NCI-H446 (cell line): ENCODE results near the gene RRP36.
"Not testable (repeated sequence)": the region's sequence is repeated elsewhere in the genome, so short reads cannot be mapped to it uniquely, and the experiment has no call there.

Experiments used
- DNase-seq, 2 experiments: peaks; one replicate each; lab custom pipeline; 2025; lab: John Stamatoyannopoulos, UW

RRP36 gene

GRCh38 chr6:43037706-43038105 lies 16.3 kb downstream of the RRP36 start:
- no peak for DNase-seq

- no peak for DNase-seq
Observed at GRCh38 chr6:43038727-43039126, 17.3 kb downstream of the RRP36 start.

- DNase-seq, result no peak
Observed at GRCh38 chr6:43040542-43041257, 19.3 kb downstream of the RRP36 start.

GRCh38 chr6:43041475-43041874 lies 20.1 kb downstream of the RRP36 start:
- not testable (repeated sequence) for DNase-seq

GRCh38 chr6:43043310-43043709 lies 21.9 kb downstream of the RRP36 start:
- no peak for DNase-seq

- DNase-seq, result no peak
Observed at GRCh38 chr6:43045371-43045930, 24.0 kb downstream of the RRP36 start.

- DNase-seq, result no peak
Observed at GRCh38 chr6:43047998-43048397, 26.6 kb downstream of the RRP36 start.

GRCh38 chr6:43050981-43051380 lies 29.6 kb downstream of the RRP36 start:
- DNase-seq, result no peak

GRCh38 chr6:43052225-43052841 lies 30.9 kb downstream of the RRP36 start:
- no peak for DNase-seq

GRCh38 chr6:43052842-43053544 lies 31.6 kb downstream of the RRP36 start:
- no peak for DNase-seq

GRCh38 chr6:43053545-43054205 lies 32.3 kb downstream of the RRP36 start, which contains the start of gene CUL7:
Gene CUL7, minus strand, starts transcription at chr6:43053851. Its CDS starts 1,063 bp downstream, at chr6:43052788.
- peak; percentile 93 to 95 for DNase-seq

- DNase-seq, result no peak
Observed at GRCh38 chr6:43054206-43054943, 33.0 kb downstream of the RRP36 start.

GRCh38 chr6:43055966-43056365 lies 34.5 kb downstream of the RRP36 start:
- no peak for DNase-seq

- no peak for DNase-seq
Observed at GRCh38 chr6:43058531-43058930, 37.1 kb downstream of the RRP36 start.

- peak; percentile 98 for DNase-seq
Observed at GRCh38 chr6:43059168-43060033, 38.0 kb downstream of the RRP36 start, which contains the start of the genes KLC4 and MRPL2. Gene KLC4, plus strand, starts transcription at chr6:43059631. Its CDS starts 1,705 bp downstream, at chr6:43061336. Gene MRPL2, minus strand, starts transcription at chr6:43059434. Its CDS starts 53 bp downstream, at chr6:43059381.

- no peak for DNase-seq
Observed at GRCh38 chr6:43060034-43060754, 38.8 kb downstream of the RRP36 start.

- DNase-seq, result no peak
Observed at GRCh38 chr6:43060755-43061633, 39.6 kb downstream of the RRP36 start.

GRCh38 chr6:43061861-43062260 lies 40.4 kb downstream of the RRP36 start:
- DNase-seq, result no peak
